Activated CD8-positive, alpha-beta memory T cell treated with anti-CD3 and anti-CD28 coated beads for 4 hours (primary cell): ENCODE results near the gene HAPLN2.

Experiments used
- DNase-seq, 2 donors: peaks; one replicate each; pipeline ENCODE4 v3.0.0-alpha.2; 2020; ENCODE audit warnings: low read depth in 2 of 2

HAPLN2 gene

GRCh38 chr1:156644640-156645039 lies 25.4 kb downstream of the HAPLN2 start:
- no peak for DNase-seq

GRCh38 chr1:156645056-156645455 lies 25.8 kb downstream of the HAPLN2 start:
- DNase-seq: no peak

GRCh38 chr1:156645666-156646065 lies 26.5 kb downstream of the HAPLN2 start:
- no peak for DNase-seq

- DNase-seq: no peak
Measured at GRCh38 chr1:156646738-156647211, 27.6 kb downstream of the HAPLN2 start.

GRCh38 chr1:156647351-156647750 lies 28.1 kb downstream of the HAPLN2 start:
- no peak for DNase-seq

GRCh38 chr1:156648496-156648895 lies 29.3 kb downstream of the HAPLN2 start:
- no peak for DNase-seq

GRCh38 chr1:156648951-156649350 lies 29.7 kb downstream of the HAPLN2 start:
- DNase-seq: no peak

- DNase-seq: no peak
Measured at GRCh38 chr1:156652131-156652991, 33.1 kb downstream of the HAPLN2 start.

GRCh38 chr1:156652992-156653355 lies 33.8 kb downstream of the HAPLN2 start:
- DNase-seq: no peak

GRCh38 chr1:156654700-156655099 lies 35.5 kb downstream of the HAPLN2 start:
- no peak for DNase-seq

- DNase-seq: no peak
Measured at GRCh38 chr1:156655151-156655903, 36.1 kb downstream of the HAPLN2 start.

- DNase-seq: no peak
Measured at GRCh38 chr1:156655904-156656516, 36.8 kb downstream of the HAPLN2 start.

GRCh38 chr1:156656806-156657740 lies 37.9 kb downstream of the HAPLN2 start:
- DNase-seq: peak; percentile 46 to 60

GRCh38 chr1:156657741-156658319 lies 38.6 kb downstream of the HAPLN2 start:
- DNase-seq: no peak

GRCh38 chr1:156658496-156658895 lies 39.3 kb downstream of the HAPLN2 start:
- no peak for DNase-seq

GRCh38 chr1:156658945-156659574 lies 39.8 kb downstream of the HAPLN2 start:
- DNase-seq: no peak

GRCh38 chr1:156659661-156659987 lies 40.4 kb downstream of the HAPLN2 start:
- DNase-seq: no peak

GRCh38 chr1:156659988-156660751 lies 41.0 kb downstream of the HAPLN2 start:
- DNase-seq: peak; percentile 74 to 80

- no peak for DNase-seq
Measured at GRCh38 chr1:156660752-156661112, 41.5 kb downstream of the HAPLN2 start.
